HFFc6 (cell line): Measurements from ENCODE around the gene APBB3. TPM values are rescaled to one million over a fixed set of nuclear protein-coding genes. Genes with fewer than 3 reads are reported as not detected.

Experiments used
- DNase-seq: peaks from one replicate; pipeline ENCODE4 v3.0.0-alpha.2; 2018
- H3K27ac Mint-ChIP-seq: 2 replicates; pipeline ENCODE4 v1.8.0; 2020; ENCODE audit warnings: mild to moderate bottlenecking, mixed read lengths
- H3K27me3 Mint-ChIP-seq: 2 replicates; pipeline ENCODE4 v1.8.0; 2021; ENCODE audit warnings: mild to moderate bottlenecking, moderate library complexity, mixed read lengths; ENCODE audit not compliant: insufficient read depth
- H3K36me3 Mint-ChIP-seq: 2 replicates; pipeline ENCODE4 v1.8.0; 2021; ENCODE audit warnings: low read depth, mixed read lengths
- H3K4me1 Mint-ChIP-seq: 2 replicates; pipeline ENCODE4 v1.8.0; 2020; ENCODE audit warnings: low read depth, mixed read lengths
- H3K4me3 Mint-ChIP-seq: 2 replicates; pipeline ENCODE4 v1.8.0; 2020; ENCODE audit warnings: mild to moderate bottlenecking, moderate library complexity, mixed read lengths
- H3K9me3 Mint-ChIP-seq: 2 replicates; pipeline ENCODE4 v1.8.0; 2020; ENCODE audit warnings: mild to moderate bottlenecking, mixed read lengths
- CTCF ChIP-seq: fragments of 200-600 bp; sonication (generic); IDR thresholded peaks from 2 replicates; pipeline ENCODE4 v1.5.0; 2021; ENCODE audit warnings: antibody characterized with exemption, mild to moderate bottlenecking
- total RNA-seq, 6 experiments: library from RNA; stranded (reverse); fragmentation: NEBNext Ultra II Directional; extraction: Animal tissue kit (Norgen Biotek cat#: 25700); gene quantifications; 2 replicates in 1 of 6; 3 replicates in 5 of 6; pipeline ENCODE4 v1.2.3, GENCODE V29; 2021

APBB3 gene
- total RNA-seq, 6 experiments from 2014 or later = 11.0 to 13.0 (median 11.7) TPM

GRCh38 chr5:140568443-140569063 lies 4.2 kb upstream of the APBB3 start:
- DNase-seq = no peak
- H3K27ac Mint-ChIP-seq = no peak overlapping the region
- no peaks in the 10 kb centered on the region for H3K9me3 Mint-ChIP-seq
- no peak overlapping the region for H3K4me3 Mint-ChIP-seq
- peaks cover 20% of the 10 kb centered on the region for H3K4me1 Mint-ChIP-seq
- no peak for TF ChIP-seq CTCF
- peaks cover 14% of the 10 kb centered on the region for H3K36me3 Mint-ChIP-seq
- no peaks in the 10 kb centered on the region; the same call in 1 of the 2 replicates for H3K27me3 Mint-ChIP-seq

- no peaks in the 10 kb centered on the region for H3K9me3 Mint-ChIP-seq
- H3K4me3 Mint-ChIP-seq = no peak overlapping the region
These were observed 3.5 kb upstream of the APBB3 start for GRCh38 chr5:140567871-140568270.

GRCh38 chr5:140567136-140567818 lies 2.9 kb upstream of the APBB3 start:
- Mint-ChIP-seq H3K9me3 (no peaks in the 10 kb centered on the region), H3K27ac (no peak overlapping the region), H3K27me3 (no peaks in the 10 kb centered on the region; the same call in 1 of the 2 replicates), H3K36me3 (peaks cover 14% of the 10 kb centered on the region), H3K4me3 (no peak overlapping the region), H3K4me1 (peaks cover 27% of the 10 kb centered on the region)
- TF ChIP-seq CTCF = no peak
- no peak for DNase-seq

More at GRCh38 chr5:140567871-140568270, 3.5 kb upstream of the APBB3 start:
- Mint-ChIP-seq H3K27ac (no peak overlapping the region), H3K36me3 (peaks cover 14% of the 10 kb centered on the region), H3K27me3 (no peaks in the 10 kb centered on the region; the same call in 1 of the 2 replicates), H3K4me1 (peaks cover 27% of the 10 kb centered on the region)
- TF ChIP-seq CTCF = no peak
- DNase-seq = no peak

DNA sequence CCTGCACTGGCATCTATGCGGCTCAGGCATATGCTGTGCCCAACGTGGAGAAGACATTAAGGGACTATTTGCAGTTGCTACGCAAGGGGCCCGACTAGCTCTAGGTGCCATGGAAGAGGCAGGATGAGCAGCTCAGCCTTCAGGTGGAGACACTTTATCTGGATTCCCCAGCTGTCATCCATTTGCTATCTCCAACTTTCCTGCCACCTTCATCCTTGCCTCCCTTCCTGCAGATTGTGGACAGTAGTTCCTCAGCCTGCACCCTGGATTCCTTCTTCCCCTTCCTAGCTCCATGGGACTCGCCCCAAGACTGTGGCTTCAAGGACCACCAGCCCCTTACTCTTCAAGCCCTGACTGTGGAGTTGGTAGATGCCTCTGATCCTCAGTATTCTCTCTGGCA lies 2.3 kb upstream of the APBB3 start:
- Mint-ChIP-seq H3K27ac (no peak overlapping the region), H3K9me3 (no peaks in the 10 kb centered on the region), H3K4me1 (peaks cover 27% of the 10 kb centered on the region), H3K27me3 (no peaks in the 10 kb centered on the region; the same call in 1 of the 2 replicates), H3K36me3 (peaks cover 14% of the 10 kb centered on the region), H3K4me3 (no peak overlapping the region)
- DNase-seq = no peak
- TF ChIP-seq CTCF = no peak

DNA sequence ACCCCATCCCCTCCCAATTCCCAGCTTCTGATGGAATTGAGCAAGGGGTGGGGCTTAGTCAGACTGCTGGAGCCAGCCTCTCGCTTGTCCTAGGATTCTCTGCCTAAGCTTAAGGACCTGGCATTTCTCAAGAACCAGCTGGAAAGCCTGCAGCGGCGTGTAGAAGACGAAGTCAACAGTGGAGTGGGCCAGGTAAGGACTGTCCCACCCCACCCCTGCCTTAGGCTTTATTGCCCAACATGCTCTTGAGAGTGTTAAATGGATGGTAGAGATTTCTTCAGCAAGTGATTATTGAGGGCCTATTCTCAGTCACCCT lies 1.3 kb upstream of the APBB3 start:
- Mint-ChIP-seq H3K4me1 (peaks cover 27% of the 10 kb centered on the region), H3K27me3 (no peaks in the 10 kb centered on the region; the same call in 1 of the 2 replicates), H3K9me3 (no peaks in the 10 kb centered on the region), H3K4me3 (peak overlapping the region; percentile 95), H3K36me3 (peaks cover 14% of the 10 kb centered on the region), H3K27ac (peak overlapping the region; percentile 94)
- TF ChIP-seq CTCF = no peak
- DNase-seq = no peak
